NT2/D1 (cell line): ENCODE data around the gene ZNF341.

Experiments used
- SUZ12 ChIP-seq: IDR thresholded peaks from 2 replicates; pipeline ENCODE4 v1.6.1; 2011; ENCODE audit not compliant: insufficient read length, insufficient read depth; ENCODE audit errors: extremely low read depth
- YY1 ChIP-seq: IDR thresholded peaks from 2 replicates; pipeline ENCODE4 v1.6.1; 2011; ENCODE audit not compliant: insufficient read length, insufficient read depth
- ZNF274 ChIP-seq: IDR thresholded peaks from 2 replicates; pipeline ENCODE4 v1.6.1; 2011; ENCODE audit warnings: mild to moderate bottlenecking, low read depth, low read length

DNA sequence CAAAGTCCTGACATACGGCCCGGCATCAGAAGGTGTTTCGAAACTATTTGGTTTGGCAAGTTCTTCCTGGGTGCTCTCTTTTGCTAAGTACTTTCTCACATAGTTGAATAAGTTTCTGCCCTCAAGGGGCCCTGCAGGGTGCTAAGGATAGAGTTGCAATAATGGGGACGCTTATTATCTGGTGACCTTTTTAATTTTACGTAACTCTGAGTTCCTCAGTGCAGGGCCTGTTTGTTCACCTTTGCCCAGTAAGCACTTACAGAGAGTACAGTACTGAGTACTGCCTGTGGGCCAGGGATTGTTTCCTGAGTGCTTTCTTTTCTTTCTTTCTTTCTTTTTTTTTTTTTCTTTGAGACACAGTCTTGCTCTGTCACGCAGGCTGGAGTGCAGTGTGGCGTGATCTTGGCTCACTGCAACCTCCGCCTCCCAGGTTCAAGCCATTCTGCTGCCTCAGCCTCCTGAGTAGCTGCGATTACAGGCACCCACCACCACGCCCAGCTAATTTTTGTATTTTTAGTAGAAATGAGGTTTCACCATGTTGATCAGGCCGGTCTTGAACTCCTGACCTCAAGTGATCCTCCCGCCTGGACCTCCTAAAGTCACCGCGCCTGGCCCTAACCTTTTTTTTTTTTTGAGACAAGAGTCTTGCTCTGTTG lies 7.2 kb upstream of the ZNF341 start:
- TF ChIP-seq YY1 (no peak), ZNF274 (no peak), SUZ12 (no peak)
